Superior temporal gyrus (tissue), 1 donor: ENCODE results near the gene CAVIN4.
A peak's percentile ranks its signal among the peaks of the same experiment; 100 is the strongest.

Source experiments
- DNase-seq: peaks from one replicate; pipeline ENCODE4 v3.0.0-alpha.2; 2016; ENCODE audit errors: extremely low spot score

CAVIN4 gene

DNA sequence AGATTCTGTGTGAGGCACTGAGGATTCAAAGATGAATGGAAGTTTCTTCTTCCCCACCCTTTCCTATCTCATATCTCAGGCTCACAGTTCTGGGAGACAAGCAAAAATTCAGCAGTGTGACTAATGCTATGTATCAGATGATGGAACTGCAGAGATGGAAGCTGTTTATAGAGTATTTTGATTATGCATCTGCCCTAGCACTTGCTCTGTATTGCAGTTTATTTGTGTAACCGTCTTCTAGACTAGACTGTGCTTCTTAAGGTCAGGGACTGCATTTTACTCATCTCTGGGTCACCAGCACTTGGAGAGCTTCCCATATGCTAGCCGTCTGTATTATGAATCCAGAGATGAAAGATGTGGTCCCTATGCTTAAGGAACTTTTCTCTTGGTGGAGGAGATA, 12.6 kb downstream of the CAVIN4 start:
- peak; percentile 37 for DNase-seq

DNA sequence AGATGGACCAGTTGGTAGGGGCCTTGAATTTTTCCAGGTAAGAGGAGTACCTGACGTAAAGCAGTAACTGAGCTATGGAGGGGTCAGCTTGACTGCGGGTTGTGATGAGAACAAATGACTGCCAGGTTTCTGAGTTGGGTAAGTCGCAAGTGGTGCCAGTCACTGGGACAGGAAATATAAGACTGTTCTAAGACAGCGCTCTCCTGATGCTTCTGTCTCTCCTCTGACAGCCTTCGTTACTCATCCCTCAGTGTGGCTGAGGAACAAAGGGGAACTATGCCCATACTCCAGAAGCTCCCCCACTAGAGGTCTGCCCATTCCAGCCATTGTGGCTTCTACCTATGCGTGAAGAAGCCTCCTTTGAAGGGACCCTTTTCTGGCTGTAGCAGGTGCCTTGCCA, 13.3 kb downstream of the CAVIN4 start:
- DNase-seq, result peak; percentile 14

DNA sequence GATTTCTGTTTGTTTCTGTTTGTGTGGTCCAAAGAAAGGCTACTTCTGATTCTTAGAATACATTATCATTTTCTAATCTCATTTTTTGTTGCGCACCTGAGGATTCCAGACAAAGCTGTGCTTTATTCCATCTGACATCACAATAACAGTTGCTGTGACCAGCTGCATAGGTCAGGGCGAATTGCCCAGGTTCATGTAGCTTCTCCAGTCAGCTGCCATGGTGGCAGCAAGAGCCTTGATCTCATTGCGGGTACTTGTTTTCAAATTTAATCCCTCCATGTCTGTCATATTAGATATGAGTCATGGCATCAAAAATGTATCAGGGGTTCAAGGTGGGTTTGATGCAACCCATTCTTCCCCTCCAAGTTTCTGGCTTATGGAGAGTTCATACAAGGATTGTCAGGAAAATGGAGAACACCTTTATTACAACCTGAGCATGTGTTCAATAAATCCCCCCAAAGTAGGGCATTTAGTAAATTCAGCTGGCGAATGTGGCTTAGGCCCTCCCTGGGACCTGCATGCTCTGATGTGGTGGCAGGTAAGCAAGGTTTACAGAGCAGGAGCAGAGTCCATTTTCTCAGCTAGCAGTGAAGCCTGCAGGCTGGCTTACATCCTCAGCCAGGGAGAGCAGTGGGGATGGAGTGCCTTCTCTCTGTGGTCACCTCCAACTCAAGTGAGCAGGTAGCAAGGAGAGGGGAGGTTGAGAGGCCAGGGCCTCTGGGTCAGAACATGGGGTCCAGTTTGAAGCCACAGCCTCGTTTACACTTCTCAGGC, 13.9 kb downstream of the CAVIN4 start:
- DNase-seq, result peak; percentile 17

- DNase-seq, result peak; percentile 98
These were observed 17.7 kb downstream of the CAVIN4 start for GRCh38 chr9:100595391-100596199.

- DNase-seq, result no peak
These were observed 19.4 kb downstream of the CAVIN4 start for GRCh38 chr9:100597236-100597635.

DNA sequence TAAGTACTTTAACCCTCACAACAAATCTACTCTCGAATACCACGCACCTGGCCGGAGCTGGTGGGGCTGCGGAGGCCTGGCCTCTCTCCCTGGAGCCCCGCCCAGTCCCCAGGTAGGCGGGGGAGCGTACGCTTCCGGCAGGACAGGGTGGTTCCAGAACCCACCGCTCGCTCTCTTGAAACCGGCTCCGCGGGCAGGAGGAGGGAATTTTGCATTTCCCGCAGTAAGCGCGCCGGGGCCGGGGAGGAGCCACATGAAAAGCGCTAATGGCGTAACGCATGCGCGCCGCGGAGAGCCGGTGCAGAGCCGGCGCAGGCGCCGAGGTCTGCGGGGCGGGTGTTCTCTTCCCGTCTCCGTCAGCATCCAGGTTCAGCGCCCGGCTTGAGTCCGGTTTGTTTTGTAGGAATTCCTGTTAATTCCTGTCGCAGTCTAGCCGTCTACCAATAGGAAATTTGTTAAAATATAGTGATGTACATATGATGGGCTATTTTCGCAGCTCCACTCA, 20.8 kb downstream of the CAVIN4 start:
- peak; percentile 90 for DNase-seq

- DNase-seq, result no peak
These were observed 22.7 kb downstream of the CAVIN4 start for GRCh38 chr9:100600521-100601079.

DNA sequence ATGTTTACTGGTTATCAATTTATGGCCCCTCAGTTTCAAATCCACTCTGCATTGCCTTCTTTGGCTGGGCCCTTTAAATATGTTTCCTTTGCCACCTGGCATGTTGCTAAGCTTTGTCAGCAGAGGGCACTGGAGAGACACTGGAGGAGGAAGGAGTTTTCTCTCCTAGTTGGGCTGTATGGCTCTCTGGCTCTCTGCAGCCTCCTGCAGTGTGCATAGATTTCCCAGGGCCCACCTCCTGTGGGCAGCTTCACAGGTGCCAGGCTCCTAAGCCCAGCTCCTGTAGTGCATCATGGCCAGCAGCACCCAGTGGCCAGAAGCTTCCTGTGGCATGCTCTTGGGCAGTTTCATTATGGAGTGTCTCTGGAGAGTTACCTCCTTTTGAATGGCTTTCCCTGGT, 23.3 kb downstream of the CAVIN4 start:
- DNase-seq, result peak; percentile 80

DNA sequence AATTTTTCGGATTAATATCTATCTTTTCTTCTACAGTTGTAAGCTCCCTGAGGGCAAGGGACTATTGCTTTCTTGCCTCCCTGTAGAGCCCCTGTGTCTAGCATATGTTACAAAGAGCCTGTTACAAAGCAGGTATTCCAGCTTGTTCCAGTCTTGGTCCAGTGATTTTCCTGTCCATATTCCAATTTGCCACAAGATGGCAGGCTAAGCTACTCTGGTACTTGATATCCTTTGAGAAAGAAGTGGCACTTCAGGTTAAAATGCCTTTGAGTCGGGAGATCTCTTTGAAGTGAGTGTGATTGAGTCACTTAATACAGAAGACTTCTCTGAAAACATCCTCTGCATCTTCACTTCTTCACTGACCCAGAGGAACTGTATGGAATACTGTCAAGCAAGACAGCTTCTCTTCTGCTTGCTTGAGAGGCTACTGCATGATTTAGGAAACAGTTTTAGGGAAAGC, 24.5 kb downstream of the CAVIN4 start:
- DNase-seq, result peak; percentile 89

DNA sequence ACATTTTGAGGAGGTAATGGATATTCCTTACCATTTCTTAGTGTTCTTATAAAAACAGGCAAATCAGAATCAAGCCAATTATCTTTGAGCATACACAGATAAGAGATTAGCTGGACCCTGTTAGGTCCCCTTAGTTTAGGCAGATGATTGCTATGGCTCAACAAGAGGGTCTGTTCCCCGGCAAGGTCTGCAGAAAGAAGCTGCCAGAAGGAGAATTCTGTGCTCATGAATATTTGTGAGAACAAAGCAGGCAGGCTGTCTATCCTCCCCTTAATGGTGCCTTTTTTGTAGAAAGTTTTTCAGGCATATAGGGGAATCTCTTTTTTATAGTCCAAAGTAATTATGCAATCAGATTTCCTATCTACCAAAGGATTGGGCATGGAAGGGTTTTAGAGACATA, 27.5 kb downstream of the CAVIN4 start:
- DNase-seq, result no peak

DNA sequence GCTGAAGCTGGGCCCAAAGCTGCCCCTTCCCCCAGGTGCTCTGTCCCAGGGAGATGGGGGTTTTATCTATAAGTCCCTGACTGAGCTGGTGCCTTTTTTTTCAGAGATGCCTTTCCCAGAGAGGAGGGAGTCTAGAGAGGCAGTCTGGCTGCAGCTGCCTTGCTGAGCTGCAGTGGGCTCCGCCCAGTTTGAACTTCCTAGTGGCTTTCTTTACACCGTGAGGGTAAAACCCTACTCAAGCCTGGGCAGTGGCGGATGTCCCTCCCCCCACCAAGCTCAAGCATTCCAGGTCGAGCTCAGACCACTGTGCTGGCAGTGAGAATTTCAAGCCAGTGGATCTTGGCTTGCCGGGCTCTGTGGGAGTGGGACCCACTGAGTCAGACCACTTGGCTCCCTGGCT, 41.3 kb downstream of the CAVIN4 start:
- no peak for DNase-seq

DNA sequence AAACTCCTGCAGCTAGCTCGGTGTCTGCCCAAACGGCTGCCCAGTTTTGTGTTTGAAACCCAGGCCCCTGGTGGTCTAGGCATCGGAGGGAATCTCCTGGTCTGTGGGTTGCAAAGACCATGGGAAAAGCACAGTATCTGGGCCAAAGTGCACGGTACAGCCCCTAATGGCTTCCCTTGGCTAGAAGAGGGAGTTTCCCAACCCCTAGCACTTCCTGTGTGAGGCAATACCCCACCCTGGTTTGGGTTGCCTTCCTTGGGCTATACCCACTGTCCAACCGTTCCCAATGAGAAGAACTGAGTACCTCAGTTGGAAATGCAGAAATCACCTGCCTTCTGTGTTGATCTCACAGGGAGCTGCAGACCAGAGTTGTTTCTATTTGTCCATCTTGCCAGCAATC, 41.8 kb downstream of the CAVIN4 start:
- no peak for DNase-seq

- DNase-seq, result no peak
These were observed 46.1 kb downstream of the CAVIN4 start for GRCh38 chr9:100623969-100624368.

DNA sequence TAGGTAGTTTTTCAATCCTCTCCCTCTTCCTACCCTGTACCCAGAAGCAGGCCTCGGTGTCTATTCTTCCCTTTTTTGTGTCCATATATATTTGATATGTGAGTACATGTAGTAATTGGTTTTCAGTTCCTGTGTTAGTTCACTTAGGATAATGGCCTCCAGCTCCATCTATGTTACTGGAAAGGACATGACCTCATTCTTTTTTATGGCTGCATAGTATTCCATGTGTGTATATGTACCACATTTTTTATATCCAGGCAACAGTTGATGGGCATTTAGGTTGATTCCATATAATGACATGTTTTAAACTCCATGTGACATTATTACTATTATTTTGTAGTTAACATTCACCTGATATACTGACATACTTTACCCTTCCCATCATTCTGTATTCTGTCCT, 49.1 kb downstream of the CAVIN4 start:
- no peak for DNase-seq

DNA sequence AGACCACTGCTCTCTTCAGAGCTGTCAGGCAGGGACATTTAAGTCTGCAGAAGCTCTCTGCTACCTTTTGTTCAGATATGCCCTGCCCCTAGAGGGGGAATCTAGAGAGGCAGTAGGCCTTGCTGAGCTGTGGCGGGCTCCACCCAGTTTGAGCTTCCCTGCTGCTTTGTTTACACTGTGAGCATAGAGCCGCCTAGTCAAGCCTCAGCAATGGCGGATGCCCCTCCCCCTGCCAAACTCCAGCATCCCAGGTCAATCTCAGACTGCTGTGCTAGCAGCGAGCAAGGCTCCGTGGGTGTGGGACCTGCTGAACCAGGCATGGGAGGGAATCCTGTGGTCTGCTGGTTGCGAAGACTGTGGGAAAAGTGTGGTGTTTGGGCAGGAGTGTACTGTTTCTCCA, 59.9 kb downstream of the CAVIN4 start:
- DNase-seq, result no peak
